ENCODE data around the gene LLCFC1. TPM values are rescaled to one million over a fixed set of nuclear protein-coding genes. Genes with fewer than 3 reads are reported as not detected.

Gene LLCFC1
- total and polyA plus RNA-seq, 11 donors: not detected

DNA sequence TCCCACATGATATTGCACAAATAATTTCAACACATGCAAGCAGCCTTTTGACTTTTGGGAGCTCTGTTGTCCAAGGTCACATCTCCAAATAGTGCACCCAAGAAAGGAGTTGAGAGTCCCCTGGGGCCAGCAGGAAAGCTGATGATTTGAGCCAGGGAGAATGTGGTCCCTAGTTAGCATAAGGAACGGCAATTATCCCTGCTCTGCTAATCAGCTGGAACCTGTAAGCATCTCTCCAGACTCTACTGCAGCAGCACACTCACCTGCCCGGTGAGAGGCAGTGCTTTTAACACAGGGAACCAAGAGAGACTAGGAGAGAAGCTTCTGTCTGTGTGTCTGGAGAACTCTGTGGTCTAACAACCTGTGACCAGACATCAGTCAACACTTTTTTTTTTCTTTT is 22.8 kb upstream of the LLCFC1 start:
- no peaks in the 10 kb centered on the region for H3K36me3 ChIP-seq
- H3K4me3 ChIP-seq: no peak overlapping the region
- H3K27me3 ChIP-seq: peaks cover 0 to 12% (median 0%) of the 10 kb centered on the region in 9 donors
- no peaks in the 10 kb centered on the region for H3K9me3 ChIP-seq
- no peak for DNase-seq
- no peak for ATAC-seq
- TF ChIP-seq POLR2A (IDR thresholded peaks at IDR 0.05): no peak
- TF ChIP-seq CTCF (IDR thresholded peaks at IDR 0.05): no peak
- H3K4me1 ChIP-seq: peaks cover 0 to 2% (median 0%) of the 10 kb centered on the region in 12 donors
- H3K27ac ChIP-seq: no peak overlapping the region
- 41 to 57% (median 47%) methylated on average over 2 of the region's 2 CpGs for WGBS, 4 donors
- intact Hi-C loops (cut with DNase I): no loop called here

GRCh38 chr7:142917447-142917846 is 21.8 kb upstream of the LLCFC1 start:
- H3K4me1 ChIP-seq: no peaks in the 10 kb centered on the region
- H3K9me3 ChIP-seq: no peaks in the 10 kb centered on the region
- no peak overlapping the region for H3K27ac ChIP-seq
- ATAC-seq: no peak
- H3K4me3 ChIP-seq: no peak overlapping the region
- no peak for TF ChIP-seq CTCF (IDR thresholded peaks at IDR 0.05)
- TF ChIP-seq POLR2A (IDR thresholded peaks at IDR 0.05): no peak
- no peak for DNase-seq
- intact Hi-C loops (cut with DNase I): no loop called here
- no peaks in the 10 kb centered on the region for H3K36me3 ChIP-seq
- 64 to 79% (median 75%) methylated on average over 3 of the region's 3 CpGs for WGBS, 4 donors
- H3K27me3 ChIP-seq: peaks cover 0 to 12% (median 0%) of the 10 kb centered on the region in 9 donors

DNA sequence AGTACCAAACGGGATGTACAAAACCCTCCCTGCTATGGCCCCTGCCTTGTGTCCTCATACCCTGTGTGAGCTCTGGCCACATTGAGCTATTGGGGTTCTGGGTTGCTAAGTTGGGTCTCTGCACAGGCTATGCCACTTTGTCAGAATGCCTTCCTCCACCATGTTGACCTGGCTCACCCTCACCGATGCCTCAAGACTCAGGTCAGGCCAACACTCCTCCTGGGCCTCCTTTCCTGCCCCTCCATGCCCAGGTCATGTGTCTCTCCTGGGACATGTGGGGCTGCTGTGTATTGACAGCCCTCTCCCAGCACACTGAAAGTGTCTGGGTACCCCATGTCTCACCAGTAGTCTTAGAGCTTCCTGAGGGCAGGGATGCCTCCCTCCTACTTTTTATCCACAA is 20.4 kb upstream of the LLCFC1 start:
- DNase-seq: no peak
- intact Hi-C loops (cut with DNase I): no loop called here
- Histone ChIP-seq H3K27me3 (peaks cover 0 to 12% (median 0%) of the 10 kb centered on the region in 9 donors), H3K27ac (no peak overlapping the region), H3K4me1 (no peaks in the 10 kb centered on the region), H3K9me3 (no peaks in the 10 kb centered on the region), H3K4me3 (no peak overlapping the region), H3K36me3 (no peaks in the 10 kb centered on the region)
- no peak for TF ChIP-seq POLR2A (IDR thresholded peaks at IDR 0.05)
- WGBS, 4 donors: 70 to 77% (median 74%) methylated on average over 2 of the region's 2 CpGs
- no peak for ATAC-seq

DNA sequence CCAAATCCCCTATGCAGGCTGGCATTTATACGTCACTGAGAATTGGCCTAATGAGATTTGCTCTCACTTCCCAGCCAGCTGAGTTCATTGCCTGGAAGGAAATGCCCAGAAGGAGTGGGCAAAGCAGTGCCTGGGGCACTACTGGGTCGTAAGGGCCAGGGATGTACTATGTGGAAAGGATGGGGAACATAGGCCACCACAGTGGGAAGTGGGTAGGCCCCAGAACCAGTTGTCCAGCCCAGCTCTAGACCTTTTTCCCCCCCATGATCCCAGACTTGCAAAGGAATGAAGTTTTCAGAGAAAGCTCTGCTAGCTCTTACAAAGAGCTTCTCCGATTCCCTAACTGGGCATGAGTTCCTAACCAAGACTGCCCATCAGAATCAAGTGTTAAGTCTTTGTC is 19.6 kb upstream of the LLCFC1 start:
- DNase-seq (no peak), ATAC-seq (no peak)
- intact Hi-C loops (cut with DNase I): no loop called here
- Histone ChIP-seq H3K9me3 (no peaks in the 10 kb centered on the region), H3K4me1 (no peaks in the 10 kb centered on the region), H3K27ac (no peak overlapping the region), H3K27me3 (peaks cover 0 to 12% (median 0%) of the 10 kb centered on the region in 9 donors), H3K4me3 (no peak overlapping the region), H3K36me3 (no peaks in the 10 kb centered on the region)
- 73 to 93% (median 85%) methylated on average over 3 of the region's 3 CpGs for WGBS, 4 donors
- TF ChIP-seq POLR2A (IDR thresholded peaks at IDR 0.05) (no peak), CTCF (IDR thresholded peaks at IDR 0.05) (no peak)

- 43 to 63% (median 49%) methylated on average over 2 of the region's 2 CpGs for WGBS, 4 donors
- no peak for ATAC-seq
- H3K36me3 ChIP-seq: no peaks in the 10 kb centered on the region
These were observed 15.9 kb upstream of the LLCFC1 start for GRCh38 chr7:142923391-142923790.

More at GRCh38 chr7:142923391-142923790, 15.9 kb upstream of the LLCFC1 start:
- TF ChIP-seq CTCF (IDR thresholded peaks at IDR 0.05) (no peak), POLR2A (IDR thresholded peaks at IDR 0.05) (no peak)
- no peaks in the 10 kb centered on the region for H3K9me3 ChIP-seq
- DNase-seq: no peak
- intact Hi-C loops (cut with DNase I): no loop called here
- peaks cover 0 to 8% (median 0%) of the 10 kb centered on the region in 12 donors for H3K4me1 ChIP-seq
- no peak overlapping the region for H3K27ac ChIP-seq
- H3K27me3 ChIP-seq: peaks cover 0 to 9% (median 0%) of the 10 kb centered on the region in 9 donors
- no peak overlapping the region for H3K4me3 ChIP-seq
